ENCODE results near the gene PFDN2.

Gene PFDN2

GRCh38 chr1:161117759-161118581 is at the start of gene PFDN2, which contains the start of gene NIT1:
Gene PFDN2, minus strand, starts transcription at chr1:161118037. Its CDS starts 11 bp downstream, at chr1:161118026.
Gene NIT1, plus strand, starts transcription at chr1:161118105. Its CDS starts 72 bp downstream, at chr1:161118177.
- peak; percentile 89 for DNase-seq
- in situ Hi-C loops (cut with HindIII; ENCODE audit: low pct_ligation_motif_present, low pct_unique_long_range_greater_than_20kb, low sequenced_read_pairs): no loop called here

- peak; percentile 30 for DNase-seq
- in situ Hi-C loops (cut with HindIII; ENCODE audit: low pct_ligation_motif_present, low pct_unique_long_range_greater_than_20kb, low sequenced_read_pairs): no loop called here
Measured at GRCh38 chr1:161166669-161167548, 49.1 kb upstream of the PFDN2 start.

- peak; percentile 99 for DNase-seq
- in situ Hi-C loops (cut with HindIII; ENCODE audit: low pct_ligation_motif_present, low pct_unique_long_range_greater_than_20kb, low sequenced_read_pairs): no loop called here
Measured at GRCh38 chr1:161165742-161166668, 48.2 kb upstream of the PFDN2 start, which contains the start of gene PPOX. Gene PPOX, plus strand, starts transcription at chr1:161166426. Its CDS starts 422 bp downstream, at chr1:161166848.

- in situ Hi-C loops (cut with HindIII; ENCODE audit: low pct_ligation_motif_present, low pct_unique_long_range_greater_than_20kb, low sequenced_read_pairs): no loop called here
- no peak for DNase-seq
Measured at GRCh38 chr1:161164901-161165610, 47.2 kb upstream of the PFDN2 start.

- in situ Hi-C loops (cut with HindIII; ENCODE audit: low pct_ligation_motif_present, low pct_unique_long_range_greater_than_20kb, low sequenced_read_pairs): no loop called here
- no peak for DNase-seq
Measured at GRCh38 chr1:161163793-161164192, 46.0 kb upstream of the PFDN2 start.

GRCh38 chr1:161162806-161163205 is 45.0 kb upstream of the PFDN2 start:
- in situ Hi-C loops (cut with HindIII; ENCODE audit: low pct_ligation_motif_present, low pct_unique_long_range_greater_than_20kb, low sequenced_read_pairs): no loop called here
- DNase-seq: no peak

- no peak for DNase-seq
- in situ Hi-C loops (cut with HindIII; ENCODE audit: low pct_ligation_motif_present, low pct_unique_long_range_greater_than_20kb, low sequenced_read_pairs): no loop called here
Measured at GRCh38 chr1:161162052-161162451, 44.2 kb upstream of the PFDN2 start.

- in situ Hi-C loops (cut with HindIII; ENCODE audit: low pct_ligation_motif_present, low pct_unique_long_range_greater_than_20kb, low sequenced_read_pairs): no loop called here
- no peak for DNase-seq
Measured at GRCh38 chr1:161161652-161162051, 43.8 kb upstream of the PFDN2 start.

- DNase-seq: no peak
- in situ Hi-C loops (cut with HindIII; ENCODE audit: low pct_ligation_motif_present, low pct_unique_long_range_greater_than_20kb, low sequenced_read_pairs): no loop called here
Measured at GRCh38 chr1:161160671-161161145, 42.9 kb upstream of the PFDN2 start.

GRCh38 chr1:161159913-161160243 is 42.0 kb upstream of the PFDN2 start:
- no peak for DNase-seq
- in situ Hi-C loops (cut with HindIII; ENCODE audit: low pct_ligation_motif_present, low pct_unique_long_range_greater_than_20kb, low sequenced_read_pairs): no loop called here

GRCh38 chr1:161159087-161159912 is 41.5 kb upstream of the PFDN2 start, which contains the start of gene USP21:
Gene USP21, plus strand, starts transcription at chr1:161159500. Its CDS starts 1,141 bp downstream, at chr1:161160641.
- DNase-seq: peak; percentile 92
- in situ Hi-C loops (cut with HindIII; ENCODE audit: low pct_ligation_motif_present, low pct_unique_long_range_greater_than_20kb, low sequenced_read_pairs): no loop called here

GRCh38 chr1:161158316-161159010 is 40.6 kb upstream of the PFDN2 start:
- in situ Hi-C loops (cut with HindIII; ENCODE audit: low pct_ligation_motif_present, low pct_unique_long_range_greater_than_20kb, low sequenced_read_pairs): no loop called here
- no peak for DNase-seq

GRCh38 chr1:161157867-161158266 is 40.0 kb upstream of the PFDN2 start:
- DNase-seq: no peak
- in situ Hi-C loops (cut with HindIII; ENCODE audit: low pct_ligation_motif_present, low pct_unique_long_range_greater_than_20kb, low sequenced_read_pairs): no loop called here

- in situ Hi-C loops (cut with HindIII; ENCODE audit: low pct_ligation_motif_present, low pct_unique_long_range_greater_than_20kb, low sequenced_read_pairs): no loop called here
Measured at GRCh38 chr1:161153682-161154337, 36.0 kb upstream of the PFDN2 start, which contains the start of gene UFC1. Gene UFC1, plus strand, starts transcription at chr1:161153978. Its CDS starts 20 bp downstream, at chr1:161153998.

GRCh38 chr1:161153176-161153575 is 35.3 kb upstream of the PFDN2 start:
- in situ Hi-C loops (cut with HindIII; ENCODE audit: low pct_ligation_motif_present, low pct_unique_long_range_greater_than_20kb, low sequenced_read_pairs): no loop called here
- no peak for DNase-seq

More at GRCh38 chr1:161153682-161154337, 36.0 kb upstream of the PFDN2 start, which contains the start of gene UFC1:
- peak; percentile 92 for DNase-seq

- DNase-seq: no peak
- in situ Hi-C loops (cut with HindIII; ENCODE audit: low pct_ligation_motif_present, low pct_unique_long_range_greater_than_20kb, low sequenced_read_pairs): no loop called here
Measured at GRCh38 chr1:161145832-161146231, 28.0 kb upstream of the PFDN2 start.
